Measurements from ENCODE around the gene ISCU.
A peak's percentile ranks its signal among the peaks of the same experiment; 100 is the strongest.

The ISCU gene

DNA sequence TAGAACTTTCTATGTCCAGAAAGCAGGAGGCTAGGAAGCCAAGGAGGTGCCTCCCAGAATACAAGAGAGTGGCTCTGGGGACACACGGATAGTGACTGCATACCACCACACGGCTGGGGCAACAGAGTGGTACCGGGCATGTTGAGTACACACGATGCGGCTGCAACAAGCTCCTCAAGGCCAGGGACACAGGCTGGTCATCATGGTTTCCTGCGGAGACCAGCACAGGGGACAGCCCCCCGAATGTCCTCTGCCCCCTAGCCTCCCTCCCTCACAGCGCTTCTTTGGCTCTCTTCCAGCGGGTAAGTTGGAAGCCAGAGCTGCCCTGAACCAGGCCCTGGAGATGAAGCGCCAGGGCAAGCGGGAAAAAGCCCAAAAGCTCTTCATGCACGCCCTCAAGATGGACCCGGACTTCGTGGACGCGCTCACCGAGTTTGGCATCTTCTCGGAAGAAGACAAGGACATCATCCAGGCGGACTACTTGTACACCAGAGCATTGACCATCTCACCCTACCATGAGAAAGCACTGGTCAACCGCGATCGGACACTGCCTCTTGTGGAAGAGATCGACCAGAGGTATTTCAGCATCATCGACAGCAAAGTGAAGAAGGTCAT, 44.2 kb upstream of the ISCU start:
- Histone ChIP-seq H2AFZ (ENCODE audit: low read depth, low read length) (no peak overlapping the region), H3K4me1 (ENCODE audit: low read length) (peaks cover 12% of the 10 kb centered on the region), H3K79me2 (ENCODE audit: low read length) (peaks cover 12% of the 10 kb centered on the region), H3K9ac (ENCODE audit: low read length) (no peak overlapping the region), H3K27me3 (ENCODE audit: low read depth, low read length) (no peaks in the 10 kb centered on the region), H3K4me2 (ENCODE audit: low read length) (no peak overlapping the region), H3K27ac (ENCODE audit: low read length) (no peak overlapping the region), H3K4me3 (ENCODE audit: low read length) (no peak overlapping the region), H3K36me3 (replicated peaks; ENCODE audit: low read depth, low read length) (peaks cover 59% of the 10 kb centered on the region), H4K20me1 (ENCODE audit: insufficient read depth, low read length) (0 out of 2 replicates have a peak, but pooled peaks cover 7% of the 10 kb centered on the region), H3K9me3 (ENCODE audit: insufficient read depth, low read length) (no peaks in the 10 kb centered on the region)
- TF ChIP-seq EZH2phosphoT487 (IDR thresholded peaks at IDR 0.05; ENCODE audit: low read depth): no peak
- TF ChIP-seq, protein P1, sequence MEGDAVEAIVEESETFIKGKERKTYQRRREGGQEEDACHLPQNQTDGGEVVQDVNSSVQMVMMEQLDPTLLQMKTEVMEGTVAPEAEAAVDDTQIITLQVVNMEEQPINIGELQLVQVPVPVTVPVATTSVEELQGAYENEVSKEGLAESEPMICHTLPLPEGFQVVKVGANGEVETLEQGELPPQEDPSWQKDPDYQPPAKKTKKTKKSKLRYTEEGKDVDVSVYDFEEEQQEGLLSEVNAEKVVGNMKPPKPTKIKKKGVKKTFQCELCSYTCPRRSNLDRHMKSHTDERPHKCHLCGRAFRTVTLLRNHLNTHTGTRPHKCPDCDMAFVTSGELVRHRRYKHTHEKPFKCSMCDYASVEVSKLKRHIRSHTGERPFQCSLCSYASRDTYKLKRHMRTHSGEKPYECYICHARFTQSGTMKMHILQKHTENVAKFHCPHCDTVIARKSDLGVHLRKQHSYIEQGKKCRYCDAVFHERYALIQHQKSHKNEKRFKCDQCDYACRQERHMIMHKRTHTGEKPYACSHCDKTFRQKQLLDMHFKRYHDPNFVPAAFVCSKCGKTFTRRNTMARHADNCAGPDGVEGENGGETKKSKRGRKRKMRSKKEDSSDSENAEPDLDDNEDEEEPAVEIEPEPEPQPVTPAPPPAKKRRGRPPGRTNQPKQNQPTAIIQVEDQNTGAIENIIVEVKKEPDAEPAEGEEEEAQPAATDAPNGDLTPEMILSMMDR (IDR thresholded peaks at IDR 0.05; ENCODE audit: low read depth, low read length): no peak

DNA sequence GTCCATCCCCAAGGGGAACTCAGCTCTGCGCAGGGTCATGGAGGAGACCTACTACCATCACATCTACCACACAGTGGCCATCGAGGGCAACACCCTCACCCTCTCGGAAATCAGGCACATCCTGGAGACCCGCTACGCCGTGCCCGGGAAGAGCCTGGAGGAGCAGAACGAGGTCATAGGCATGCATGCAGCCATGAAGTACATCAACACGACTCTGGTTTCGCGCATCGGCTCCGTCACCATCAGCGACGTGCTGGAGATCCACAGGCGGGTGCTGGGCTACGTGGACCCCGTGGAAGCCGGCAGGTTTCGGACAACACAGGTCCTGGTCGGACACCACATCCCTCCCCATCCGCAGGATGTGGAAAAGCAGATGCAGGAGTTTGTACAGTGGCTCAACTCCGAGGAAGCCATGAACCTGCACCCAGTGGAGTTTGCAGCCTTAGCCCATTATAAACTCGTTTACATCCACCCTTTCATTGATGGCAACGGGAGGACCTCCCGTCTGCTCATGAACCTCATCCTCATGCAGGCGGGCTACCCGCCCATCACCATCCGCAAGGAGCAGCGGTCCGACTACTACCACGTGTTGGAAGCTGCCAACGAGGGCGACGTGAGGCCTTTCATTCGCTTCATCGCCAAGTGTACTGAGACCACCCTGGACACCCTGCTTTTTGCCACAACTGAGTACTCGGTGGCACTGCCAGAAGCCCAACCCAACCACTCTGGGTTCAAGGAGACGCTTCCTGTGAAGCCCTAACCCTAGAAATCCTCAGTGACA, 43.5 kb upstream of the ISCU start:
- no peaks in the 10 kb centered on the region for H3K9me3 ChIP-seq (ENCODE audit: insufficient read depth, low read length)
- no peak overlapping the region for H3K4me2 ChIP-seq (ENCODE audit: low read length)
- peaks cover 12% of the 10 kb centered on the region for H3K4me1 ChIP-seq (ENCODE audit: low read length)
- H3K27me3 ChIP-seq (ENCODE audit: low read depth, low read length): no peaks in the 10 kb centered on the region
- no peak overlapping the region for H3K9ac ChIP-seq (ENCODE audit: low read length)
- no peak overlapping the region for H3K4me3 ChIP-seq (ENCODE audit: low read length)
- H3K27ac ChIP-seq (ENCODE audit: low read length): no peak overlapping the region
- peaks cover 12% of the 10 kb centered on the region for H3K79me2 ChIP-seq (ENCODE audit: low read length)
- TF ChIP-seq, protein P1 (IDR thresholded peaks at IDR 0.05; ENCODE audit: low read depth, low read length): no peak
- TF ChIP-seq EZH2phosphoT487 (IDR thresholded peaks at IDR 0.05; ENCODE audit: low read depth): no peak
- 0 out of 2 replicates have a peak, but pooled peaks cover 7% of the 10 kb centered on the region for H4K20me1 ChIP-seq (ENCODE audit: insufficient read depth, low read length)
- peaks cover 66% of the 10 kb centered on the region for H3K36me3 ChIP-seq (replicated peaks; ENCODE audit: low read depth, low read length)
- no peak overlapping the region for H2AFZ ChIP-seq (ENCODE audit: low read depth, low read length)

DNA sequence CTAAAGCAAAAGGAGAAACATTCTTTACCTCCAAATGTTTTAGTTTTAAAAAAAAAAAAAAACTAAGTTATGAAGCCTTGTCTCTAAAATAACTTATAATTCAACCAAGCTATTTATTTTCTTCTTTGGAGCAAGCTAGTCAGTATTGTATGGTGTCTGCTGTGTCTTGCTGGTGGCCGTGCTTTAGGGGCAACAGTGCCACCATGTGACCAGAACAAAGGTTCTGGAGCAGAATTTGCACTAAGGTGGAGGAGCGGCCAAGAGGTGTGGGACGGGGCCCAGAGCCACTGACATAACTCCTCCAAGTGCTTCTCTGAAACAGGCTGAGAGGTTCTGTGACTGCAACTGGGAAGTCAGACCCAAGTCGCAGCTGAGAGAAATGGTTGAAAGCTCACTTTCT, 42.8 kb upstream of the ISCU start:
- TF ChIP-seq EZH2phosphoT487 (IDR thresholded peaks at IDR 0.05; ENCODE audit: low read depth): no peak
- TF ChIP-seq, protein P1 (IDR thresholded peaks at IDR 0.05; ENCODE audit: low read depth, low read length): peak; percentile 36
- Histone ChIP-seq H4K20me1 (ENCODE audit: insufficient read depth, low read length) (0 out of 2 replicates have a peak, but pooled peaks cover 7% of the 10 kb centered on the region), H3K9me3 (ENCODE audit: insufficient read depth, low read length) (no peaks in the 10 kb centered on the region), H3K27ac (ENCODE audit: low read length) (no peak overlapping the region), H3K36me3 (replicated peaks; ENCODE audit: low read depth, low read length) (peaks cover 73% of the 10 kb centered on the region), H3K4me3 (ENCODE audit: low read length) (no peak overlapping the region), H3K27me3 (ENCODE audit: low read depth, low read length) (no peaks in the 10 kb centered on the region), H3K4me2 (ENCODE audit: low read length) (no peak overlapping the region), H2AFZ (ENCODE audit: low read depth, low read length) (no peak overlapping the region), H3K9ac (ENCODE audit: low read length) (no peak overlapping the region), H3K79me2 (ENCODE audit: low read length) (peaks cover 12% of the 10 kb centered on the region), H3K4me1 (ENCODE audit: low read length) (peaks cover 9% of the 10 kb centered on the region)

DNA sequence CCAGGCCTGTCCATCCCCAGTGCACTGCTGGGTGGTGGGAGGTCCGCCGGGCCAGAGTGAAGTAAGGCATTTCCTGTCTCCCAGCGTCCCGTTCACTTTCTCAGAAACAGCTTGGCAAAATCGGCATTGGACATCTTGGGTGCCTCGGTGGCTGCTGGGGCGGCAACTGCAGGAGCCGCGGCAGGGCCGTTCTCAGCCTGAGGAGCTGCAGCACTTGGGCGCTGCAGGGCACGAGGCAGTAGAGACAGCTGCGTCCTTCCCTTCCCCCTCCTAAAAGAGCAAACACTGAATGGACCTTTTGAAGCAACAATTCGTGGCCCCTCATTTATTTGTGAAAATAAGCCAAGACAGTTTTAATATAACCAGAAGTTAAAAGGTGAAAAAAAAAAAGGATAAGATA, 39.0 kb upstream of the ISCU start:
- Histone ChIP-seq H3K4me3 (ENCODE audit: low read length) (no peak overlapping the region), H3K4me1 (ENCODE audit: low read length) (no peaks in the 10 kb centered on the region), H2AFZ (ENCODE audit: low read depth, low read length) (no peak overlapping the region), H3K9ac (ENCODE audit: low read length) (no peak overlapping the region), H4K20me1 (ENCODE audit: insufficient read depth, low read length) (peaks cover 7% of the 10 kb centered on the region; the same call in 1 of the 2 replicates), H3K27ac (ENCODE audit: low read length) (no peak overlapping the region), H3K9me3 (ENCODE audit: insufficient read depth, low read length) (no peaks in the 10 kb centered on the region), H3K27me3 (ENCODE audit: low read depth, low read length) (no peaks in the 10 kb centered on the region), H3K4me2 (ENCODE audit: low read length) (no peak overlapping the region), H3K79me2 (ENCODE audit: low read length) (peaks cover 5% of the 10 kb centered on the region), H3K36me3 (replicated peaks; ENCODE audit: low read depth, low read length) (peaks cover 93% of the 10 kb centered on the region)
- TF ChIP-seq, protein P1 (IDR thresholded peaks at IDR 0.05; ENCODE audit: low read depth, low read length): no peak
- no peak for TF ChIP-seq EZH2phosphoT487 (IDR thresholded peaks at IDR 0.05; ENCODE audit: low read depth)

Data from OCI-LY3 (cell line).